HL-60 (cell line): Measurements from ENCODE around the gene CFAP221.
A peak's percentile ranks its signal among the peaks of the same experiment; 100 is the strongest.

Experiments
- DNase-seq, 2 experiments: peaks; one replicate each; pipeline ENCODE4 v3.0.0-alpha.2; 2010 to 2020; ENCODE audit warnings: low read depth in 1 of 2, low spot score in 1 of 2
- H3K27ac ChIP-seq: fragments of 250-450 bp; sonication (Bioruptor Pico); replicated peaks from 2 replicates; pipeline ENCODE4 v1.5.1; 2020; ENCODE audit warnings: mild to moderate bottlenecking, moderate library complexity
- H3K27me3 ChIP-seq: fragments of 250-450 bp; sonication (Bioruptor Pico); 2 replicates; pipeline ENCODE4 v1.5.1; 2021; ENCODE audit warnings: mild to moderate bottlenecking, moderate library complexity; ENCODE audit not compliant: insufficient read depth, poor library complexity, severe bottlenecking
- H3K4me3 ChIP-seq: replicated peaks from 2 replicates; pipeline ENCODE4 v1.5.1; 2011; ENCODE audit warnings: mild to moderate bottlenecking, control low read depth, low read length; ENCODE audit not compliant: insufficient read depth
- GABPA ChIP-seq: IDR thresholded peaks from 2 replicates; pipeline ENCODE4 v1.6.1; 2012; ENCODE audit warnings: low read depth
- POLR2AphosphoS5 ChIP-seq: IDR thresholded peaks from 2 replicates; pipeline ENCODE4 v1.6.1; 2012; ENCODE audit warnings: low read depth
- SPI1 ChIP-seq: IDR thresholded peaks from 2 replicates; pipeline ENCODE4 v1.6.1; 2012; ENCODE audit warnings: low read depth, mild to moderate bottlenecking, borderline replicate concordance
- long read RNA-seq: library from polyadenylated mRNA; unstranded; transcript quantifications from one replicate; pipeline ENCODE4 v2.0.0, GENCODE V29; 2020
- TF ChIP-seq, protein P1 (sequence below): IDR thresholded peaks from 2 replicates; pipeline ENCODE4 v1.6.1; 2012; ENCODE audit warnings: low read depth; ENCODE audit not compliant: insufficient replicate concordance
- TF ChIP-seq, protein P2 (sequence below): IDR thresholded peaks from one replicate; pipeline ENCODE4 v1.5.1; 2011; ENCODE audit warnings: low read length, control low read depth, inconsistent platforms; ENCODE audit not compliant: insufficient read depth

CFAP221 gene
- long read RNA-seq, result 0 reads

DNA sequence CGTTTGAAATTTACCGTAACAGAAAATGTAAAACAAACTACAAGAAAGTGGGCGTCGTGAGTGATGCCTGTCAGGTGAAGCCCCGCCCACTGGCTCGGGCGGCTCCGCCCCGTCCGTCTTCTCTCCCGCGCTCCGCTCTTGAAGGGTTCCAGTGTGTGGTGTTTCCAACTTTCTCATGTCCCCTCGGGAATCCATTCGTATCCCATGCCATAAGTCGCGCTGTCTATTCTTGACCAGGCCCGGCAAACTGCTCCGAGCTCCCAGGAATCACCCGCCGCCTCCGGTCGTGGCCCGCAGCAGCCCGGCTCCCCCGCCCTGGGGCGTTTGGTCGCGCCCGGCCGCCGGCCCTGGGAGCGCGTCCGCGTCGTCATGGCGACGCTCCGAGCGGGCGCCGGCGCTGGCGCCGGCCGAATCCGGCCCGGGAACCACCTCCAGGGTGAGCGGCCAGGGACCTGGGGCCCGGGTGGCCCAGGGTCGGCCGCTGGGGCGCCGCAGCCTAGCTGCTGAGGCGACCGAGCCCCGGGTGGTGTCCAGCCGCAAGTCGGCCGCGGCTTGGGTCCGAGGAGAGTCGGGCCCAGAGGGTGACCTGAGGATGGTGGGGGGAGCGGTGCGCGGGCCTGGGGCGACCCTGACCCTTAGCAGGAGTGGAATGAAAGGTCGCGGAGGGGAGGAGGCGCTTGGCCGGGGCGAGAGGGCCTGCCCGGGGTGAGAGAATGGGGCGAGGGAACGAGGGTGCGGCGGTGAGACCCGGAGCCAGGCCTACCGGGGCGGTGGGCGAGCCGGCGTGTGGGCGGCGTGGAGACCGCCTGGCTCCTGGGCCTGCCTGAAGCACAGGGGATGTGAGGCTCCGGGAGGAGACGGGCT lies at the start of gene CFAP221:
Gene CFAP221 (plus strand): TSS at position 375 of the 864 bp plus-strand sequence. CDS start 1,683 bp downstream, outside the sequence.
- DNase-seq, result peak; percentile 24 to 40
- Histone ChIP-seq H3K27ac (no peak within 1 kb of the TSS), H3K27me3 (peaks cover 22% of the 10 kb centered on the region), H3K4me3 (peak within 1 kb of the TSS; percentile 41)
- TF ChIP-seq, protein P1, sequence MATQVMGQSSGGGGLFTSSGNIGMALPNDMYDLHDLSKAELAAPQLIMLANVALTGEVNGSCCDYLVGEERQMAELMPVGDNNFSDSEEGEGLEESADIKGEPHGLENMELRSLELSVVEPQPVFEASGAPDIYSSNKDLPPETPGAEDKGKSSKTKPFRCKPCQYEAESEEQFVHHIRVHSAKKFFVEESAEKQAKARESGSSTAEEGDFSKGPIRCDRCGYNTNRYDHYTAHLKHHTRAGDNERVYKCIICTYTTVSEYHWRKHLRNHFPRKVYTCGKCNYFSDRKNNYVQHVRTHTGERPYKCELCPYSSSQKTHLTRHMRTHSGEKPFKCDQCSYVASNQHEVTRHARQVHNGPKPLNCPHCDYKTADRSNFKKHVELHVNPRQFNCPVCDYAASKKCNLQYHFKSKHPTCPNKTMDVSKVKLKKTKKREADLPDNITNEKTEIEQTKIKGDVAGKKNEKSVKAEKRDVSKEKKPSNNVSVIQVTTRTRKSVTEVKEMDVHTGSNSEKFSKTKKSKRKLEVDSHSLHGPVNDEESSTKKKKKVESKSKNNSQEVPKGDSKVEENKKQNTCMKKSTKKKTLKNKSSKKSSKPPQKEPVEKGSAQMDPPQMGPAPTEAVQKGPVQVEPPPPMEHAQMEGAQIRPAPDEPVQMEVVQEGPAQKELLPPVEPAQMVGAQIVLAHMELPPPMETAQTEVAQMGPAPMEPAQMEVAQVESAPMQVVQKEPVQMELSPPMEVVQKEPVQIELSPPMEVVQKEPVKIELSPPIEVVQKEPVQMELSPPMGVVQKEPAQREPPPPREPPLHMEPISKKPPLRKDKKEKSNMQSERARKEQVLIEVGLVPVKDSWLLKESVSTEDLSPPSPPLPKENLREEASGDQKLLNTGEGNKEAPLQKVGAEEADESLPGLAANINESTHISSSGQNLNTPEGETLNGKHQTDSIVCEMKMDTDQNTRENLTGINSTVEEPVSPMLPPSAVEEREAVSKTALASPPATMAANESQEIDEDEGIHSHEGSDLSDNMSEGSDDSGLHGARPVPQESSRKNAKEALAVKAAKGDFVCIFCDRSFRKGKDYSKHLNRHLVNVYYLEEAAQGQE, result no peak
- TF ChIP-seq, protein P2, sequence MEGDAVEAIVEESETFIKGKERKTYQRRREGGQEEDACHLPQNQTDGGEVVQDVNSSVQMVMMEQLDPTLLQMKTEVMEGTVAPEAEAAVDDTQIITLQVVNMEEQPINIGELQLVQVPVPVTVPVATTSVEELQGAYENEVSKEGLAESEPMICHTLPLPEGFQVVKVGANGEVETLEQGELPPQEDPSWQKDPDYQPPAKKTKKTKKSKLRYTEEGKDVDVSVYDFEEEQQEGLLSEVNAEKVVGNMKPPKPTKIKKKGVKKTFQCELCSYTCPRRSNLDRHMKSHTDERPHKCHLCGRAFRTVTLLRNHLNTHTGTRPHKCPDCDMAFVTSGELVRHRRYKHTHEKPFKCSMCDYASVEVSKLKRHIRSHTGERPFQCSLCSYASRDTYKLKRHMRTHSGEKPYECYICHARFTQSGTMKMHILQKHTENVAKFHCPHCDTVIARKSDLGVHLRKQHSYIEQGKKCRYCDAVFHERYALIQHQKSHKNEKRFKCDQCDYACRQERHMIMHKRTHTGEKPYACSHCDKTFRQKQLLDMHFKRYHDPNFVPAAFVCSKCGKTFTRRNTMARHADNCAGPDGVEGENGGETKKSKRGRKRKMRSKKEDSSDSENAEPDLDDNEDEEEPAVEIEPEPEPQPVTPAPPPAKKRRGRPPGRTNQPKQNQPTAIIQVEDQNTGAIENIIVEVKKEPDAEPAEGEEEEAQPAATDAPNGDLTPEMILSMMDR, result no peak
- TF ChIP-seq POLR2AphosphoS5 (no peak), GABPA (no peak), SPI1 (no peak)

DNA sequence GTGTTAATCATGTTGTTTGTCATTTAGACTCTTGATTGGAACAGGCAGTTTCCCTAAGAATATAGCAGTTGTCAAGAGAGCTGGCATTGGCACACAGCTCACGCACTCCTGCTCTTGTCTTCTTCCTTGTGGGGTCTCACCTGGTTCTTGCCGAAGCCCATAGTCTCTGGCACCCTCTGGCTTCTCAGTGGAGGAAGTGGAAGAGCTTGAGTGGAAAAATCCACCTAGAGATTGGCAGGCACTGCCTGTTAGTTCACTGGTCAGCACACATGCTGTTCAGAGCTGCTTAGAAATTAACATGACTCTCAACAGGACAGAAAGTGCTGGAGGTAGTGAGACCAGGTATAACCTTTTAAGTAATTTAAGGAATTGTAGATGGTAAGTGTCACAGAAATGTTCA lies 48.3 kb upstream of the CFAP221 start:
- no peak for DNase-seq
- TF ChIP-seq POLR2AphosphoS5 (no peak), GABPA (no peak), SPI1 (no peak)
- TF ChIP-seq, protein P1, result no peak
- TF ChIP-seq, protein P2, result no peak
- H3K27me3 ChIP-seq, result no peaks in the 10 kb centered on the region
- no peak overlapping the region for H3K4me3 ChIP-seq
- no peak overlapping the region for H3K27ac ChIP-seq

DNA sequence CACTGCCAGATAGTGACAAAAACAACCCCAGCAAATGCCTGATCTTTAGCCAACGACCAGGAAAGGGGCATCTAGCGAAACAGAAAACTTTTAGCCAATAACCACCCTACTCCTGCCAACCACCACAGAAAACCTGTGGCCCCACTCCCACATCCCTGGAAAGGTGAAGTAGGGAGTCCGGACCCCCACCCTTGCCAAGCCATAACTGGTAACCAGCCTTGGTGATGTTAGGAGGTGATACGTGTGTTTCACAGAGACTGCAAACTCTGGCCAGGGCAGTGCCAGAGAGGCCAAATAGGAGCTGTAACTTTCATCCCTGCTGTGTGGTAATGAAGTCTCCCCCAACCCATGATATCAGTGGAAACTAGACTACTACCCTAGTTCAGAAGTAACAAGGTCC lies 47.6 kb upstream of the CFAP221 start:
- H3K4me3 ChIP-seq, result no peak overlapping the region
- no peak for DNase-seq
- TF ChIP-seq, protein P2, result no peak
- TF ChIP-seq SPI1 (no peak), POLR2AphosphoS5 (no peak), GABPA (no peak)
- TF ChIP-seq, protein P1, result no peak
- no peaks in the 10 kb centered on the region for H3K27me3 ChIP-seq
- no peak overlapping the region for H3K27ac ChIP-seq
